Ovary (tissue), 9 donors: ENCODE results near the gene CSMD2. TPM values are rescaled to one million over a fixed set of nuclear protein-coding genes. Genes with fewer than 3 reads are reported as not detected.

Experiments used
- DNase-seq, 5 donors: peaks; one replicate each; pipeline ENCODE4 v3.0.0-alpha.2; 2019 to 2020
- H3K27ac ChIP-seq, 2 donors: fragments of 200-600 bp; one replicate each; pipeline versions ENCODE4 v1.5.1 to v1.8.0; 2019 to 2022
- H3K27me3 ChIP-seq: fragments of 200-600 bp; one replicate; pipeline ENCODE4 v1.8.0; 2022
- H3K36me3 ChIP-seq: fragments of 200-600 bp; sonication (generic); one replicate; pipeline ENCODE4 v1.5.1; 2019
- H3K4me1 ChIP-seq: one replicate; pipeline ENCODE4 v1.8.1; 2013; ENCODE audit warnings: mild to moderate bottlenecking, moderate library complexity; ENCODE audit not compliant: insufficient read depth
- H3K4me3 ChIP-seq: fragments of 200-600 bp; sonication (generic); one replicate; pipeline ENCODE4 v1.5.1; 2017
- H3K9me3 ChIP-seq, 2 donors: fragments of 200-600 bp in 1 of 2; sonication (generic) in 1 of 2; one replicate each; pipeline versions ENCODE4 v1.5.1 to v1.8.1; 2013 to 2019; ENCODE audit warnings: mild to moderate bottlenecking in 1 of 2, moderate library complexity in 1 of 2
- EP300 ChIP-seq: sonication (generic); formaldehyde crosslinking; IDR thresholded peaks from one replicate; pipeline ENCODE4 v1.6.1; 2017; ENCODE audit warnings: antibody characterized with exemption
- POLR2A ChIP-seq: fragments of 450-650 bp; IDR thresholded peaks from one replicate; pipeline ENCODE4 v1.6.1; 2017; ENCODE audit warnings: antibody characterized with exemption, mild to moderate bottlenecking, moderate library complexity
- WGBS, 3 donors: extraction: QIAGEN DNeasy Blood & Tissue Kit in 1 of 3; methylation state at CpG; one replicate each; pipeline versions ENCODE4 v1.1.5 to v1.1.7; 2013 to 2017; 5-methylcytosine and 5-hydroxymethylcytosine counted together
- intact Hi-C, 4 donors: fragments of 100-400 bp; cut with DNase I; formaldehyde crosslinking; loops; one replicate each; pipeline versions ENCODE4 v1.11.0 to v1.15.1; 2022 to 2023
- polyA plus RNA-seq, 2 donors: library from polyadenylated mRNA; stranded (reverse); fragments of 200-250 nt in 1 of 2; fragments of 350-450 nt in 1 of 2; fragmentation: Illumina TruSeq in 1 of 2; extraction: RNeasy Lipid Tissue Mini Kit (QIAGEN cat#74804) in 1 of 2; gene quantifications; one replicate each; pipeline ENCODE4 v1.2.3, GENCODE V29; 2013 to 2014
- total RNA-seq, 7 donors: library from RNA; depleted of rRNA in 2 of 7; stranded (reverse); fragments of >200 nt in 2 of 7; fragmentation: NEBNext Ultra II Directional in 3 of 7; extraction: Animal tissue kit (Norgen Biotek cat#: 25700) in 3 of 7; gene quantifications; one replicate each; pipeline versions ENCODE4 v1.1.0 to v1.2.4, GENCODE V29; 2016 to 2023
- TF ChIP-seq, protein P1 (sequence below), 3 donors: fragments of 450-650 bp in 2 of 3; fragments of 200-600 bp in 1 of 3; IDR thresholded peaks; one replicate each; pipeline versions ENCODE4 v1.5.1 to v1.8.0; 2016 to 2022; ENCODE audit warnings: antibody characterized with exemption in 3 of 3, mild to moderate bottlenecking in 1 of 3
- donor health status: DM: no; HTN: no; CAD: no; lungs with moderate emphysema.
- donor health status: DM: no; HTN: no; CAD: no.
- donor health status: Bipolar disorder and iron deficiency.
- donor health status: DM: yes; HTN: yes; CAD: no.
- donor health status: DM: no; HTN: no; CAD: no.
- donor health status: DM: yes; HTN: yes; CAD: no.

CSMD2 gene
- total and polyA plus RNA-seq, 9 donors = 0.04 to 1.6 (median 0.18) TPM; not detected in 3

GRCh38 chr1:34192621-34193020 lies 27.6 kb upstream of the CSMD2 start:
- no peak for TF ChIP-seq EP300
- no peak for TF ChIP-seq POLR2A
- TF ChIP-seq, protein P1, sequence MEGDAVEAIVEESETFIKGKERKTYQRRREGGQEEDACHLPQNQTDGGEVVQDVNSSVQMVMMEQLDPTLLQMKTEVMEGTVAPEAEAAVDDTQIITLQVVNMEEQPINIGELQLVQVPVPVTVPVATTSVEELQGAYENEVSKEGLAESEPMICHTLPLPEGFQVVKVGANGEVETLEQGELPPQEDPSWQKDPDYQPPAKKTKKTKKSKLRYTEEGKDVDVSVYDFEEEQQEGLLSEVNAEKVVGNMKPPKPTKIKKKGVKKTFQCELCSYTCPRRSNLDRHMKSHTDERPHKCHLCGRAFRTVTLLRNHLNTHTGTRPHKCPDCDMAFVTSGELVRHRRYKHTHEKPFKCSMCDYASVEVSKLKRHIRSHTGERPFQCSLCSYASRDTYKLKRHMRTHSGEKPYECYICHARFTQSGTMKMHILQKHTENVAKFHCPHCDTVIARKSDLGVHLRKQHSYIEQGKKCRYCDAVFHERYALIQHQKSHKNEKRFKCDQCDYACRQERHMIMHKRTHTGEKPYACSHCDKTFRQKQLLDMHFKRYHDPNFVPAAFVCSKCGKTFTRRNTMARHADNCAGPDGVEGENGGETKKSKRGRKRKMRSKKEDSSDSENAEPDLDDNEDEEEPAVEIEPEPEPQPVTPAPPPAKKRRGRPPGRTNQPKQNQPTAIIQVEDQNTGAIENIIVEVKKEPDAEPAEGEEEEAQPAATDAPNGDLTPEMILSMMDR (IDR thresholded peaks at IDR 0.05) = no peak
- Histone ChIP-seq H3K36me3 (no peaks in the 10 kb centered on the region), H3K4me1 (no peaks in the 10 kb centered on the region), H3K27ac (no peak overlapping the region), H3K9me3 (no peaks in the 10 kb centered on the region), H3K4me3 (no peak overlapping the region), H3K27me3 (no peaks in the 10 kb centered on the region)
- intact Hi-C loops = no loop called here
- 37 to 50% (median 48%) methylated on average over 3 of the region's 3 CpGs for WGBS, 3 donors
- no peak for DNase-seq

DNA sequence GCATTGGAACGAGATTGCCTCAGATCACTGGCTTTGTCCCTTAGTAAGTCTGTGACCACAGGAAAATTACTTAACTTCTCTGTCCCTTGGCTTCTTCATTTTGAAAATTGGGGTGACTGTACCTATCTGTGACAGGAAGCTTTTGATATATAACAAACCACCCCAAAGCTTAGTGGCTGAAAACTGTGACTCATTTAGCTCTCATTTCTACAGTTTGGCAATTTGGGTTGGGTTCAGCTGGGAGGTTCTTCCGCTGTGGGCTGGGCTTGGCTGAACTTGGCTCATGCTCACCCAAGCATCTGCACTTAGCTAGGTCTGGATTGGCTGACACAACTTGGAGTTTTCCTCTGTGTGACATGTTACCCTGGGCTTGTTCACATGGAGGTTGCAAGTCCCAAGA lies 25.7 kb upstream of the CSMD2 start:
- H3K4me3 ChIP-seq = no peak overlapping the region
- no peaks in the 10 kb centered on the region for H3K4me1 ChIP-seq
- H3K9me3 ChIP-seq = no peaks in the 10 kb centered on the region
- no peak for DNase-seq
- H3K36me3 ChIP-seq = no peaks in the 10 kb centered on the region
- no peak for TF ChIP-seq EP300
- TF ChIP-seq, protein P1 (IDR thresholded peaks at IDR 0.05) = no peak
- TF ChIP-seq POLR2A = no peak
- no peak overlapping the region for H3K27ac ChIP-seq
- intact Hi-C loops = no loop called here
- H3K27me3 ChIP-seq = no peaks in the 10 kb centered on the region
- 65 to 92% (median 87%) methylated on average over 2 of the region's 2 CpGs for WGBS, 3 donors

DNA sequence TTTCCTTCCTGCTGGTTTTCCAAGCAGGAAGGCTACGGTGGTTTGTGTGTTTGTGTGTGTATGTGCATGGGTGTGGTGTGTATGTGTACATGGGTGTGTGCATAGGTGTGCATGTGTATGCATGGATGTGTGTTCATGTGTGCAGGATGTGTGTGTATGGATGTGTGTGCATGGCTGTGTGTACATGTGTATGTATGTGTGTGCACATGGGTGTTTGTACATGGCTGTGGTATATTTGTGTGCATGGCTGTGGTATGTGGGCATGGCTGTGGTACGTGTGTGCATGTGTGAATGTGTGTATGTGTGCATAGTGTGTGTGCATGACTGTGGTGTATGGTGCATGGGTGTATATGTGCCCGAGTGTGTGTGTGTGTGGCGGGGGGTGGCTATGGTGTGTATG lies 24.0 kb upstream of the CSMD2 start:
- intact Hi-C loops = no loop called here
- no peak overlapping the region for H3K4me3 ChIP-seq
- H3K9me3 ChIP-seq = no peaks in the 10 kb centered on the region
- 66 to 89% (median 73%) methylated on average over 4 of the region's 4 CpGs for WGBS, 3 donors
- no peaks in the 10 kb centered on the region for H3K4me1 ChIP-seq
- no peaks in the 10 kb centered on the region for H3K36me3 ChIP-seq
- no peaks in the 10 kb centered on the region for H3K27me3 ChIP-seq
- H3K27ac ChIP-seq = no peak overlapping the region
- DNase-seq = no peak
- no peak for TF ChIP-seq POLR2A
- TF ChIP-seq EP300 = no peak
- TF ChIP-seq, protein P1 (IDR thresholded peaks at IDR 0.05) = no peak

DNA sequence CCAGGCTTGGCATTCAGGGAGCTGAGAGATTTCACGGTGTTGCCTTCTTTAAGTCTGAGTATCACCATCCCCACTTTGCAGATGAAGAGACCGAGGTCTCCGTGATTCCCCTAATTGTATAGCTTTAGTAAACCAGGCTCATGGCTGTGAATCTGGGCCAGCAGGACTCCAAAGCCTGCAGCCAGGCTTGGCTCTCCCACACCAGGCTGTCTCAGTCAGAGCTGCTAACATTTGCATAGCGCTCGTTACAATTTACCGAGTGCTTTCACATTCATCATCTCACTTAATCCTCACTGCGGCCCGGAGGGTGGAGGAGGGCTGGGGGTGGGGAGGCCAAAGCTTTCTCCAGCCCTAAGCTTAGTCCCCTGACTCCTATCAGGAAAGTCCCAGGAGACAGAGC lies 23.4 kb upstream of the CSMD2 start:
- TF ChIP-seq POLR2A (no peak), EP300 (no peak)
- TF ChIP-seq, protein P1 (IDR thresholded peaks at IDR 0.05) = no peak
- Histone ChIP-seq H3K4me1 (no peaks in the 10 kb centered on the region), H3K36me3 (no peaks in the 10 kb centered on the region), H3K4me3 (no peak overlapping the region), H3K27ac (no peak overlapping the region), H3K9me3 (no peaks in the 10 kb centered on the region), H3K27me3 (no peaks in the 10 kb centered on the region)
- intact Hi-C loops = no loop called here
- DNase-seq = no peak
- WGBS, 3 donors = 15 to 18% (median 16%) methylated on average over 8 of the region's 8 CpGs
